COLO668 (cell line): ENCODE data around the gene COL4A2.

Experiments
- DNase-seq: peaks from one replicate; lab custom pipeline; 2025; ENCODE audit not compliant: unreplicated experiment; lab: John Stamatoyannopoulos, UW

Gene COL4A2

GRCh38 chr13:110338441-110339101, 31.5 kb downstream of the COL4A2 start:
- DNase-seq, result no peak

GRCh38 chr13:110339263-110339662, 32.2 kb downstream of the COL4A2 start:
- no peak for DNase-seq

GRCh38 chr13:110339975-110340550, 33.0 kb downstream of the COL4A2 start:
- no peak for DNase-seq

- DNase-seq, result no peak
Measured at GRCh38 chr13:110340812-110341444, 33.8 kb downstream of the COL4A2 start.

- DNase-seq, result no peak
Measured at GRCh38 chr13:110341445-110342244, 34.6 kb downstream of the COL4A2 start.

- DNase-seq, result no peak
Measured at GRCh38 chr13:110342474-110342873, 35.4 kb downstream of the COL4A2 start.

GRCh38 chr13:110343241-110343865, 36.3 kb downstream of the COL4A2 start:
- no peak for DNase-seq

- no peak for DNase-seq
Measured at GRCh38 chr13:110344320-110344719, 37.2 kb downstream of the COL4A2 start.

GRCh38 chr13:110345266-110345665, 38.2 kb downstream of the COL4A2 start:
- no peak for DNase-seq

GRCh38 chr13:110345701-110346100, 38.6 kb downstream of the COL4A2 start:
- no peak for DNase-seq

GRCh38 chr13:110346661-110347067, 39.6 kb downstream of the COL4A2 start:
- DNase-seq, result peak; percentile 97

GRCh38 chr13:110347088-110347487, 40.0 kb downstream of the COL4A2 start:
- DNase-seq, result no peak

GRCh38 chr13:110347535-110348308, 40.6 kb downstream of the COL4A2 start:
- no peak for DNase-seq

GRCh38 chr13:110348309-110349105, 41.4 kb downstream of the COL4A2 start:
- no peak for DNase-seq

GRCh38 chr13:110349239-110349638, 42.2 kb downstream of the COL4A2 start:
- DNase-seq, result no peak

- no peak for DNase-seq
Measured at GRCh38 chr13:110350049-110350448, 43.0 kb downstream of the COL4A2 start.

- no peak for DNase-seq
Measured at GRCh38 chr13:110350509-110350908, 43.4 kb downstream of the COL4A2 start.

- DNase-seq, result no peak
Measured at GRCh38 chr13:110351636-110352420, 44.7 kb downstream of the COL4A2 start.

GRCh38 chr13:110352735-110353134, 45.7 kb downstream of the COL4A2 start:
- DNase-seq, result no peak
